A204.1 (cell line): ENCODE measurements around the gene LAPTM5.

Source experiments
- FAIRE-seq: peaks from 2 replicates; lab custom pipeline; 2012; peaks lifted over from hg19 to GRCh38; lab: Jason Lieb, UNC

Gene LAPTM5

DNA sequence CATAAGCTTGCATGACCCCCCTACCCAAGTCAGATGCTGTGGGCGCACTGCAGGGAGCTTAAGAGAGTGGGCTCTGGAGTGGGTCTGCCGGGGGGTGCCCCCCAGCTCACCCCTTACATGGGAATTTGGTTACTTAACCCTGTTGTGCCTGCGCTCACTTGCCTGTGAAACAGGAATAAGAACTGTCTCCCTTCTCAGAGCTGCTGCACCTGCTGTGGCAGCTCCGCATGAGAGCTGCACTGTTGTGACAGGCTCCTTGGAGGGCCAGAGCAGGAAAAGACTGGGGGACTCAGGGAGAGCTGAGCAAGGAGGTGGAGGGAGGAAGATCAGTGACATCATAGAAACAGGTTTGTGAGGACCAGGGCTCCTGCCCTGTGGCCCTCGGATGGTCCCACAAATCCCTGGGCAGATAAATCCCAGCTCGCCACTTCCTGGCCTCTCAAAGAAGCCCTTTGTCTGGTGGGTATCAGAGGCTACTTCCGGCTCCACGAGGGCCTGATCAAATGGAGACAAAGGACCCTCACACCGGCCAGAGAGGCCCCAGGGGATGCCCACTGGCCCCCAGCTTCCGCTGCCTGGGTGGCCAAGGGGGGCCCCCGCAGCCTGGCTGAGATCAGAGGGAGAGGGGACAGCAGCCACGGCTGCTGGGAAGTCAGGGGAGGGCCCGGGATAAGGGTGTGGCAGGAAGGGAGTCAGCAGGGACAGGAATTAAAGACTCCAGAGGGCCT is 28.9 kb upstream of the LAPTM5 start:
- FAIRE-seq, result no peak

DNA sequence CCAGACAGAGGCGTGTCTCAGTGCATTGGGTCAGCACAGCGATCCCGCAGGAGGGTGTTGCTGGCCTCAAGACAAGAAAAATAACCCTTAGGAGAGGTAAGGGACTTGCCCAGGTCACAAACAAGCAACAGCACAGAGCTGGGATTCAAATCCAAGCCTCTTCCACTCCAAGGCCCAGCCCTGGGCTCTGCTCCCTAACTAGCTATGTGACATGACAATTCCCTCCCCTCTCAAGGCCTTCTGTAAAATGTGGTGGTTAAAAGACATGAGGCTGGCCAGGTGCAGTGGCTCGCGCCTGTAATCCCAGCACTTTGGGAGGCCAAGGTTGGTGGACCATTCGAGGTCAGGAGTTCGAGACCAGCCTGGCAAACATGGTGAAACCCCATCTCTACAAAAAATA is 28.1 kb upstream of the LAPTM5 start:
- no peak for FAIRE-seq

DNA sequence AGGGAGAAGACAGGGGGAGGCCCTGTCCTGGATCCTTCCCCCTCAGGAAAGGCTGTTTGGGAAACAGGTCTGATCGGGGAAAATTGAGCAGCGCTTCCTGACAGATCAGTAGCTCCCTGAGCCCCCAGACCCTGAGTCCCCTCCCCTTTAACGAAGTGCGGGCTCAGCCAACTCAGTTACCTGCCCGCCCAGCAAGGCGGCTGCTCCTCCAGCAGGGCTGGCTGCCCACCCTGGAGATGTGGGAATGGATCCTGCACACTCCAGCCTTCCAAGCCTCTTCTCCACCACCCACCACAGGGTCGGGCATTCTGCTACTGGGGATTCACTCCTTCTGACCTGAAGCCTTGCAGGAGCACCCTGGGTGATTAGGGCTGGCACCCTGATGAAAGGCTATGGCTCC is 27.6 kb upstream of the LAPTM5 start:
- FAIRE-seq, result no peak

DNA sequence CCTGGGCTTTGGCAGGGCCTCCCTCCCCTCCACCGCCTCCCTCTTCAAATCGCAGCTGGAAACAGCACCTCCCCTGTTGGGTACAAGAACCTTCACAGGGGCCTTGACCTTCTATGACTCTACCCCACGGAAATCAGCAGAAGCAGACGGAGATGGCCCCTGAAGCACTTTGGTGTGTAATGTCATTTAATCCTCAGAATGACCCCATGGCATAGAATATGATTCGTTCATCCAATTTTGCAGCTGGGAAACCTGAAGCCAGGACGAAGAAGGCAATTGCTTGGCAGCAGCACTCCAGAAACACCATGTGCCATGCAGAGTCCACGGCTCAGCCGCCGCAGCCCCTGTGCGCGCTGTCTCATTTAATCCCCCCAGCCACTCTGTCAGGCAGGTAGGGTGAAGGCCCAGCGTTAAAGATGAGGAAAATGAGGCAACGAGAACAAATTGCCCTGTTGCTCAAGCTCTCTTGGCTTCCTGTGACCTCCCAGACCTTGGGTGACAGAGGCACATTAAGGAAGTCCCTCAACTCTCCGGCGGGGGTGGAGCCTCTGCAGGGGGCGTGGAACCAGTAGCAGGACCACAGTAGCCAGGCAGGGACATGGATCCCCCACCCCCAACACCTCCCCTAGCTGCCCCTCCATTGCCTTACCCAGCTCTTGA is 25.8 kb upstream of the LAPTM5 start:
- no peak for FAIRE-seq

DNA sequence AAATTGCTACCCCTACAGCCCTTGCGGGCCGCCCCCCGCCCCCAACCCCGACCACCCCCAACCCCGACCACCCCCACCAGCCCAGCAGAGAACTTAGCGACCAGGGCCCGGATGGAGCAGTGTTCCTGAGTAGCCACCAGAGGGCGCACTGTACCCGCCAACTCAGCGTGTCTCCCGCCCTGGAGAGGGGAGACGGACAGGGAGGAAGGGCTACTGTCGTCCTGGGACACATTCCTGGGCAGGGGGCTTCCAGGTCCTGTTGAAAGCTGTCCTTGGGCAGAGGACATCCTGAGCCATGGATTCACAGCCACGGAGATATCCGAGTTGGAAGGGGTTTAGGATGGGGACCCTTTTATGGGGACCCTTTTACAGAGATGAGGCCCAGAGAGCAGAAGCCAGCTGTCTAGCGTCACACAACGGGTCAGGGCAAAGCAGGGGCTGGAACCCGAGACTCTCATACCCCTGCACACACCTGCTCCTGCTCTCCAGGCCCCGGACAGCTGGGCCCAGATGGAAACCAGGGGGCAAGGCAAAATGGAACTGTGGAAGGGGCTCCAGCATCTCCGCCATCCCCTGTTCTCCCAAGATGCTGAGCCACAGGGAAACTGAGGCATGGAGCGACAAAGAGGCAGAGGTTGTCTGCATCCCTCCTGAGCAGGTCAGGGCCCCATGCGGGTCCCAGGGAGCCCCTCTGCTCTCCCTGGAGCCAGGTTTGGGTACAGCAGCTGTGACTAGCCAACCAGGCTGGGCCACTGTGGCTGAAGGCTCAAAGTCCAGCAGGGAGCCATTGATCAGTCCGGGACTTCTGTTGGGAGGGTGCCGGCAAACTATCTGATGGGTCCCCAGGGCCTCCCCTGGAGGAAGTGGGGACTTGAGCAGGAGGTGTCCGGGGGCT is 25.0 kb upstream of the LAPTM5 start:
- no peak for FAIRE-seq

DNA sequence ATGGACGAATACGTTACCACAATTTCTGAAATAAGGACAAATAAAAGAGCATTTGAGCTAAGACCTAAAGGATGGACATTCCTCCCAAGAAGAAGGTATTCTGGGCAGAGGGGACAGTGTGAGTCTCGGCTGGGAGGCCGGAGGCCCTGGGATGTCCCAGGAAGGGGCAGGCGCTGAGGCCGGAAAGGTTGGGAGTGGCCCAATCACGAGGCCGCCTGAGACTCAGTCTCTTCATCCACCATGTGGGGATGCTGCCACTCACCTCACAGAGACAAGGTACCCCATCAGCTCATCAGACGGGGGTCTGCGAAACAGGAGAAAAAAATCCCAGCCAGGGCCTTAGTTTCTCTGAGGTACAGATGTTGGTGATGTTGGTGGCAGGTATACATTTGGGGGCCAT is 24.3 kb upstream of the LAPTM5 start:
- no peak for FAIRE-seq

DNA sequence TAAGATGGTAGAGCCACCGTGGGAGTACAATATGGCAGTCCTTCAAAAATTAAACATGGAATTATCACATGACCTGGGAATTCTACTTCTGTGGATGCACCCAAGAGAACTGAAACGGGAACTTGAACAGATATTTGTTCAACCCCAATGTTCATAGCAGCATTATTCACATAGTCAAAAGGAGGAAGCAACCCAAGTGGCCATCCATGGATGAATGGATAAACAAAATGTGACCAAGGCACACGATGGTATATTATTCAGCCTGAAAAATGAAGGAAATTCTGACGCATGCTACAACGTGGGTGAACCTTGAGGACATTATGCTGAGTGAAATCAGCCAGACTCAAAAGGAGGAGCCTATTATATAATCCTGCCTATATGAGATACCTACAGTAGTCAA is 22.8 kb upstream of the LAPTM5 start:
- no peak for FAIRE-seq

DNA sequence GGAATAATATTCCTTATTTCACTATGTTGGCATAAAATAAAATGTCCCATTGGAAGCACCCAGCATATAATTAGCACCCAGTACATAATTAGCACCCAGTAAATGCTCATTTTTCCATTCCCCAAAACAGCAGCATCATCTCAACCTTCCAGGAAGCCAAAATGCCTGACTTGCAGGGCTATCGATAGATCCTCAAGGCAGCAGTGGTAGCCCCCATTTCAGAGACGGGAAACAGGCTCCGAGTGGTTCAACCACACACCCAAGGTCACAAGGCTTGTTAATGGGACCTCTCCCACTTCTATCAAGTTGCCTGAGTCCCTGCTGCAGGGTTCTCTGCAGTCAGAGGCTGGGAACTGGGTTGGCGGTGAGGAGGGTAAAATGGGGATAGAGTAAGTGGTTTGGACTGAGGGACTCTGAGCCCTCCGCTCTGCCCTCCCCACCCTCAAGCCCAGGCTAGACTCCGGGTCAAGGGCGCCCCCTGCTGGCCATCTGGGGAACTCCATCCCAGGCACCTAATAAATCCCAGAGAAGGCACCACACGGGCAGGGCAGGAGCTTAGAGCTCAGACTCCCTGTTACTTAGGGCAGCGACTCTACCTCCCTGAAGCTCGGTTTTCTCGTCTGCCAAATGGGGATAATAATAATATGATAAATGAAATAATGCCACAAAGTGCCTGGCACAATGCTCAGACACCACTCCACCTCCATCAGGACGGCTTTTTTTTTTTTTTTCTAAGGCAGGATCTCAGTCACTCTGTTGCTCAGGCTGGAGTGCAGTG is 21.9 kb upstream of the LAPTM5 start:
- no peak for FAIRE-seq

DNA sequence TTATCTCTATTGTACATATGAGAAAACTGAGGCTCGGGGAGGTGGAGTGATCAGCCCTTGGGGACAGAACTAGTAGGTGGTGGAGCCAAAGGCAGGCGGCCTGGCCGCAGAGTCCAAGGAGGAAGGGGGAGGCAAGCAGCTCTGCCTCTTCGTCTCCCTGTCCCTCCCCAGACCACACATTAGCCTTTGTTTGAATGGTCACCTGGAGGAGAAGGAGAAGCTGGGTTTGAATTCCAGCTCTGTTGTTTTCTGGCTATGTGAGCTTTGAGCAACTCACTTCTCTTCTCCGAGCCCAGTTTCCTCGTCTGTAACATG is 21.4 kb upstream of the LAPTM5 start:
- FAIRE-seq, result no peak

DNA sequence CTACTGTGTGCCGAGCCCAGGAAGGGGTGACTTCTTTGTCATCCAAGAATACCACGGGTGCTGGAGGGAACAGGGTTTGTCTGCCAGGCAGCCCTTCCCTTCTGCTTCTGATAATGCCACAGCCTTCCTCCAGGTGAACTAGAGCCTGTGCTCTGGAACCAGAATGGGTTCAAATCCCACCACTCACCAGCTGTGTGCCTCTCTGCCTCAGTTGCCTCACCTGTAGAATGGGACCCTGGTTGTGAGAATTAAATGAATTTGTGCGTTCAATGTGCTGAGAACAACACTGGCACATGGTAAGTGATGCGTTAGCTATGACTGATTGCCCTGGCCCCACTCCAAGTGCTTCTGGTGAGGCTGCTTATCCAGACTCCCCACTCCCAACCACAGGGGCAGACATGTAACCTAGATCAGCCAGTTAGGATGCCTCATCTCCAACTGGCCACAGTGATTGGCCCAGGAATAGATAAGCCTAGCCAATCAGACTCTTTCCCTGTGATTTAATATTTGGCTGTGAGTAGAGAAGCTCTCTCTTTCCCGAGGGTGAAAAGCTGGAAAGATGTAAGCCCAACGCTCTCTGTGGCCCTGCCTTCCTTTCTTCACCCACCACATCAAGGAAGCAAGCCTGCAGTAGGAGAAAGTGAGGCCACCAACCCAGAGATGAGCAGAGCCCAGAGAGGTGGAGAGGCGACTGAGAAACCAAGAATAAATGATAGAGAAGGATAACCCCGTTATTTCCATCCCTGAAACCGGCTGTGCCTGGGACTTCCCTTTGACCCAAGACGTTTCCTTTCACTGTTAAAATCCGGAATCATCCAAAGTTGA is 20.8 kb upstream of the LAPTM5 start:
- no peak for FAIRE-seq

DNA sequence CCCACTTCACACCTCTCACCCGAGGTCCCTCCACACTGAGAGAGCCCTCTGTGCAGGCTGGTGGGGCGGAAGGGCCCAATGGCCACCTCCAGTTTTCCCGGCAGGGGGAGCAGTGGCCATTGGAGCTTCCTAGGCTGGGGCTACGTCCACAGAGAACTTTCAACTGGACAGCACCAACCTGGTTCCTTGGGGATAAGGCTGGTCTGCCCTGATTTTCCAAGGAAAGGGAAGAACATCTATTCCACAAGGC is 20.3 kb upstream of the LAPTM5 start:
- no peak for FAIRE-seq

DNA sequence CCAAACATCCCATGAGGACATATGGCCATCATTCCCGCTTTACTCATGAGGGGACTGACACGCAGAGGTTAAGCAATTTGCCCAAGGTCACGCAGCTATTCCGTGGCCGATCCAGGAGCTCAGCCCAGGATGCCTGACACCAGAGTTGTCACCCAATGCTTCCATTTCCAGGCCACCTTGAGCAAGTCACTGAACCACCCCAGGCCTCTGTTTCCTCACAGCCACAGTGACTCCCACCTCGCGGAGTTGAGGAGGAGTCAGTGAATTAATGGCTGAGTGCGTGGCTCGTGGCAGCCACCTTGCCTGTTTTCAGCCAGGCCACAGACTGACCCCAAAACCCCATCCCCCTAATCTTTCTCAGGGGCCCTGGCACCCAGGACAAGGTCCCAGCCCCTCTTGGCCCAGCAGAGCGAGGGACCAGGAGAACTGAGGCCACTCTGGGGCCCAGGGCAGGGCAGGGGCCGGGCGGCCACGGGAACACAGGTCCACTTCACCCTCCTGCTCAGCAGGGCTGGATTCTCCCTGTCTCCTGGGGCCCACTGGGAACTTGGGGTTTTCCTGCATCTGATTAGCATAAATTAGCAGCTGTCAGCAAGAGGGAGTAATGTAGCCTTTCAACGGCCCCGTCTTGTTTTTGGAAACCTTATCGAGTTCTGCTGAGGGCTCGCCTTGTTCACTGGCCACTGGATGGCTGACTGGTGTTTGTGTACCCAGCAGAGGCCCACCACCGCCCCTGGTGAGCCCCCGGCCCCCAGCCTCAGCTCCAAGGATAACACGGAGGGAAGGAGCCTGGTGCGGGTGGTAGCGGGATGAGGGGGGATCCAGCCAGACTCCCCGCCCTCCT is 19.7 kb upstream of the LAPTM5 start:
- FAIRE-seq, result no peak

DNA sequence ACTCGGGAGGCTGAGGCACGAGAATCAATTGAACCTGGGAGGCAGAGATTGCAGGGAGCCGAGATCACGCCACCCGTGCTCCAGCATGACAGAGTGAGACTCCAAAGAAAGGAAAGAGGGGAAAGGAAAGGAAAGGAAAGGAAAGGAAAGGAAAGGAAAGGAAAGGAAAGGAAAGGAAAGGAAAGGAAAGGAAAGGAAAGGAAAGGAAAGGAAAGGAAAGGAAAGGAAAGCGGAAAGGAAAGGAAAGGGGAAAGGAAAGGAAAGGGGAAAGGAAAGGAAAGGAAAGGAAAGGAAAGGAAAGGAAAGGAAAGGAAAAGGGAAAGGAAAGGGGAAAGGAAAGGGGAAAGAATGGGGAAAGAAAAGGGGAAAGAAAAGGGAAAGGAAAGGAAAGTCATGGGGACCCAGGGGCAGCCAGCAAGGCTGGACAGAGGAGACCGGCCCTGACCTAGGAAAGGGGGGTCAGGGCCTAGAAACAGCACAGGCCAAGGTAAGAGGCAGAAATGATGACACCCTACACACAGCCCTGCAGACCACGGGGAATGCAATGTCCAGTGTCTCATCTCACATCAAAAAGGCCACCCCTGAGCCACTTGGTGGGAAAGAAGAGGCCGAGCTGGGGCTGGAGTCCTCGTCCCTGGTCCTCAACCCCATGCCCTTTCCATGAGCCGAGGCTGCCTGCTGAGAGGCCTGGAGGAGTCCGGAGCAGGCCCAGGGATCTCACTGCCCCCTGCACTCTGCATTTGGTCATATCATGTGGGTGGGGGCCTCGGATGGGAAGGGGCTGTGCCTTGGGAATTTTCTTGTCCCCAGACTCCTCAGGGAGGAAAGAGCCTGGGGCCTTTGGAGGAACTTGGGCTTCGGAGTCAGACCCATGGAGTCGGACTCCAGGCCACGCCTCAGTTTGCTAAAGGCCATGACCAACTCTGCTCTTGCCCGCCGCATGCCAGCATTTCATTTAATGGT is 18.8 kb upstream of the LAPTM5 start:
- no peak for FAIRE-seq

DNA sequence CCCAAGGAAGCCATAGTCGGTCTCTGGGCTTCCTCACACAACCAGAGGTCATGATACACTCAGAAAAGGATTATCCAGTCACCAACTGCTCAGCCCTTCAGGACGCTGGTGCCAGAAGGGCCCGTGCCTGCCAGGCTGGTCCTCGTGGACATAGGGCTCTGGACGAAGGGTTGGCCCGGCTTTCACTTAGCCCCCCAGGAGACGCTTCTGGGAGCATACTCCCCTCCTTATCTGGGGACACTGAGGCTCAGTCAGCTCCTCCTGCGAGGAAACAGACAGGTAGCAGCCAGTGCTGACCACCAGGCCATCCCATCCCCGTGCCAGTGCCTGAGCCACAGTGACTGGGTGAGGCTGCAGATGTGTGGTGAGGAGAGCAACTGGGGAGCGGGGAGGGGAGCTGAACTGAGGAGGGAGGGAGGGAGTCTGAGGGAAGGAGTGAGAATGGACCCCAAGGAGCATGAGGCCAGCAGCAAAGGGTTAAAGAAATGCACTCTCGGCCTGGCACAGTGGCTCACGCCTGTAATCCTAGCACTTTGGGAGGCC is 17.9 kb upstream of the LAPTM5 start:
- FAIRE-seq, result no peak

DNA sequence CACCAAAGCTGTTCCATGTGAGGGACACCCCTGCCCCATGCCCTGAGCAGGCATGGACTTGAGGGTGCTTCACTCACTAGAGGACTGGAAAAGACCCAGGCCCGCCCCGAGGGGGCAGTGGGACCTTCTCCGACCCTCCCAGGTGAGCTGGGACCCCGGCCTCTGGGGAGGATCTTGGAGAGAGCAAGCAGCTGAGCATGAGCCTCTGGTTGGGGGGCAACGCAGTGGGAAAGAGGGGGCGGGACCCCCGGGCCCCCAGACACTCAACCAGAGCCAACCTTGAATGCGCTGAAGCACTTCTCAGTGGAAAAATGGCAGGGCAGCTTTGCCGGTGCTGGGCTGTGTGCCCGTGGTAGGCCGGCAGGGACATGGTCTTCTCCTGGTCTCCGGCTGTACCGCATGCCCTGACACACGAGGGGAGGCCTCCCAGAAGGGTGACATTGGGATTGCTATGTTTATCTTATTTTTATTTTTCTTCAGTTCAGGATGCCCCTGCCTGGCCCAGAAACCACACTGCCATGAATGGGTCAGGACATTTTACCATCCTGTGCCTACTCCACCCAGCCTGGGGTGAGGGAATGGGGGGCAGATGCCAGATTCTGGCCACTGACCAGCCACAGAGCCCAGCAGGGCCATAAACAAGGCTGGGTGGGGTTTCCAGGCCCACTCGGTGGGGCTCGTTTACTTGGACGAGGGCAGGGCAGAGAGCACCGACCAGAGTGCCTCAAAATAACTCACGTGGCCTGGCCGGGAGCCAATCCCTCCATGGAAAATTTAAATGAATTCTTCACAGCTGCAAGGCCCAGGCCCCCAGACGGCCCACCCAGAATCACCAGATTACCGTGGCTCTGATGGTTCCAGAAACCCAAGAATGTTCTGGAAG is 17.2 kb upstream of the LAPTM5 start:
- FAIRE-seq, result no peak

DNA sequence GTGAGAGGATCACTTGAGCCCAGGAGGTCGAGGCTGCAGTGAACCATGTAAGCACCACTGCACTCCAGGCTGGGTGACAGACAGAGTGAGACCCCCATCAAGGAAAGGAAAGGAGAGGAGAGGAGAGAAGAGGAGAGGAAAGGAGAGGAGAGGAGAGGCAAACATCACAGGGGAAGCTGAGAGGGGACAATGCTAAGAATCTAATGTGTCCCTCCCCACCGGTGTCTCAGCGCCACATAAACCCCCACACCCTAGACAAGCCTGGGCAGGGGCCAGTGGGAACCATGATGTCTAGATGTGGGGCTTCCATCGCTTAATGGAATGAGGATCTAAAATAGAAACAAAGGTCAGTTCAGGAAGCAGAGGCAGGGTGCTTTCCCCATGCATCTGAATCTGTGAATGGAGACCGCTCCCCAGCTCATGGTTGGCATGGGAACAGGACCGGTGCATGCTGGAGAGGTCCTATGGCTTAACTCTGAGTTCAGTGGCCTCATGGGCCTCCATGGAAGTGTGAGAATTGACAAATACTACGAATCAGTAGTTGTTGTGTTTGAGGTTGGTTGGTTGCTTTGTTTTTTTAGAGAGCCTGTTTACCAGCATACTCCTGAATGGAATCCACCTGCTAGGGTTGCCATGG is 16.3 kb upstream of the LAPTM5 start:
- no peak for FAIRE-seq

DNA sequence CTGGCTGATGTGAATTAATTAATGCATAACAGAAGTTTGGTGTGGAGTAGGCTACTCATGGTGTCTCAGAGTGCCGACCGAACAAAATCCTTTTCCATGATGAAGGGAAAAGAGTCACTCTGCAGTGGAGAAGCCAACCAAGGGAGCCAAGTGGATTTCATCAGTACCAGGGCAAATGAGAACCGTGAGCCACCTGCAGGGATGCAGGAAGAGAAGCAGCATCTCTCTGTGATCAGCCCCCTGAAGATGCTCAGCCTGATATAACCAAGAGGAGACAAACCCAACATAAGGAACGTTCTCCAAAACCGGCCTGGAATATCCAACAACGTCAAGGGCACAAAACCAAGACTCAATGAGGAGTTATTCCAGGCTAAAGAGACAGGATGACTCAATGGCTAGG is 13.4 kb upstream of the LAPTM5 start:
- no peak for FAIRE-seq

DNA sequence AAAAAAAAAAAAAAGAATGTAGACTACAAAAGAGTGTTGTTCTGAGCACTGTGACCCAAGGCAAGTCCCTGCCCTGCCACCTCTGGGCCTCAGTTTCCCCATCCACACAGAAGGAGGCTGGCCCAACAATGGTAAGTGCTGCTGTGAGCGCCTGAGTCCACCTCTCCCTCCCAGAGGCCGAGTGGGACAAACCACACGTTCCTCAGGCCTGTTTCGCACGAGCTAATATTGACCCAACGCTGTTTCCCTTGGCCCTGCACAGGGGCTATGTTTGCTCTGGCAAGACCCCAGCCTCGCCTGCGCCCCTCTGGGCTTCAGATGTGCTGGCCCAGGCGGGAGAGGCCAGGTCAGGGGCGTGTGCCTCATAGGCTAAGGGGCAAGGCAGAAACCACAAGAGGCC is 12.6 kb upstream of the LAPTM5 start:
- no peak for FAIRE-seq
